ENCODE results near the gene CARMIL1. TPM values are rescaled to one million over a fixed set of nuclear protein-coding genes. Genes with fewer than 3 reads are reported as not detected.

Gene CARMIL1
- total and polyA plus RNA-seq, 12 donors, result 9.2 to 36.2 (median 14.5) TPM

DNA sequence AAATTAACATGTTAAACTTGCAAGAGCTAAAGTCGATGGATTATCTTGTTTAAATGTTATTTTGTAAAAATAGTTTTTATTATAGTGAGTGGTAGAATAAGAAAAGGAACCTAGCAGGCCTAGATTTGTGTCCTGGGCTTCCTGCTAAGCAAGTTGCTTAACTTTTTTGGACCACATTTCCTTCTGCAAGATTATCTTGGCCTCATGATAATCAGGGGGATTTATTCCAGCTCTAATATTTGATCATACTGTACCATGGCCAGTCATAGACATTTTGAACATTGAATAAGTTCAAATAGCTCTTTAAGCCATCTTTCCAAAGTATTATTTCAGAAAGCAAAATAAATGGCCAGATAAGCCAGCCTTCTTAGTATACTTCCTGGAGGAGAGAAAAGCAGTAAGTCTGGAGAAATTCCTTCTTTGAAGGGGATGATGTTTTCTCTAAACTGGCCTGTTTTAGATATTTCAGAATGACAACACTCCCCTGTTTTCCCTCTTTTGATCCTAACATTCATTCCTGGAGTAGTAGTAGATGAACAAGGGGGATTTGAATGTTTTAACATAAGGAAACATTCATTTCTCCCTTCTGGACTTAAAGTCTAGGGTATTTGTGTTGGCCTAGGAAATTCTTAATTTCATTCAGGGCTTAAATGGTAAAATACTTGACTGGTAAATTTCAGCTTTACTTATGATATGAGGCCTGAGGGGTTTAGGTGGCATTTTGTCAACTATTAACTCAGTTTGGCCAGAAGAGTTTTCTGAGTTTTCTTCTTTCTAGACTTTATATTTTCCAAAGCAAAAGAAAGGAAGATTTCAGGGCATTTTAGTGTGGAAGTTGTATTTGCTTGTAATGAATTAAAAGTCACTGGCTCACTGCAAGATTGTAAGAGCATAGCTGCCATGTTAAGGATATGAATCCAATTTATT lies 264.1 kb downstream of the CARMIL1 start:
- WGBS, 4 donors, result 65 to 69% (median 66%) methylated on average over 1 of the region's 1 CpG
- H3K27ac ChIP-seq, result no peak overlapping the region
- DNase-seq, result no peak
- intact Hi-C loops (cut with DNase I), result no loop called here
- no peaks in the 10 kb centered on the region for H3K9me3 ChIP-seq (replicated peaks in 1 of 3)
- H3K27me3 ChIP-seq, result no peaks in the 10 kb centered on the region
- H3K36me3 ChIP-seq (replicated peaks in 1 of 2), result no peaks in the 10 kb centered on the region
- H3K4me3 ChIP-seq, result no peak overlapping the region
- TF ChIP-seq POLR2A (IDR thresholded peaks at IDR 0.05), result no peak
- TF ChIP-seq CTCF (IDR thresholded peaks at IDR 0.05), result no peak
- no peaks in the 10 kb centered on the region for H3K4me1 ChIP-seq (replicated peaks in 1 of 2)

- DNase-seq, result no peak
- intact Hi-C loops (cut with DNase I), result no loop called here
- no peaks in the 10 kb centered on the region for H3K36me3 ChIP-seq (replicated peaks in 1 of 2)
- H3K4me1 ChIP-seq (replicated peaks in 1 of 2), result no peaks in the 10 kb centered on the region
- no peak overlapping the region for H3K4me3 ChIP-seq
- no peaks in the 10 kb centered on the region for H3K9me3 ChIP-seq (replicated peaks in 1 of 3)
- H3K27me3 ChIP-seq, result no peaks in the 10 kb centered on the region
- TF ChIP-seq CTCF (IDR thresholded peaks at IDR 0.05) (no peak), POLR2A (IDR thresholded peaks at IDR 0.05) (no peak)
- H3K27ac ChIP-seq, result no peak overlapping the region
Measured at GRCh38 chr6:25544833-25545232, 265.7 kb downstream of the CARMIL1 start.

GRCh38 chr6:25547797-25548196 lies 268.6 kb downstream of the CARMIL1 start:
- no peak for TF ChIP-seq POLR2A (IDR thresholded peaks at IDR 0.05)
- TF ChIP-seq CTCF (IDR thresholded peaks at IDR 0.05), result no peak
- intact Hi-C loops (cut with DNase I), result no loop called here
- WGBS, 4 donors, result 48 to 88% (median 68%) methylated on average over 2 of the region's 2 CpGs

GRCh38 chr6:25548451-25548850 lies 269.3 kb downstream of the CARMIL1 start:
- H3K27me3 ChIP-seq, result no peaks in the 10 kb centered on the region
- H3K36me3 ChIP-seq (replicated peaks in 1 of 2), result no peaks in the 10 kb centered on the region
- no peak overlapping the region for H3K27ac ChIP-seq
- no peak for DNase-seq
- intact Hi-C loops (cut with DNase I), result no loop called here
- no peak overlapping the region for H3K4me3 ChIP-seq
- no peaks in the 10 kb centered on the region for H3K9me3 ChIP-seq (replicated peaks in 1 of 3)
- WGBS, 4 donors, result 88 to 90% (median 88%) methylated on average over 2 of the region's 2 CpGs
- no peaks in the 10 kb centered on the region for H3K4me1 ChIP-seq (replicated peaks in 1 of 2)
- no peak for TF ChIP-seq CTCF (IDR thresholded peaks at IDR 0.05)
- no peak for TF ChIP-seq POLR2A (IDR thresholded peaks at IDR 0.05)

More at GRCh38 chr6:25547797-25548196, 268.6 kb downstream of the CARMIL1 start:
- no peak for DNase-seq
- Histone ChIP-seq H3K36me3 (replicated peaks in 1 of 2) (no peaks in the 10 kb centered on the region), H3K4me3 (no peak overlapping the region), H3K4me1 (replicated peaks in 1 of 2) (no peaks in the 10 kb centered on the region), H3K27me3 (no peaks in the 10 kb centered on the region), H3K27ac (no peak overlapping the region), H3K9me3 (replicated peaks in 1 of 3) (no peaks in the 10 kb centered on the region)
